Thoracic aorta (tissue), 2 donors: ENCODE results near the gene IL1RN. TPM values are rescaled to one million over a fixed set of nuclear protein-coding genes. Genes with fewer than 3 reads are reported as not detected.

Experiments
- ATAC-seq: fragments of 150-250 bp; one replicate; pipeline ENCODE4 v1.8.0; 2017; ENCODE audit warnings: low read depth; ENCODE audit not compliant: insufficient number of reproducible peaks, low FRiP score
- DNase-seq: peaks from one replicate; pipeline ENCODE4 v3.0.0-alpha.2; 2020; ENCODE audit warnings: low spot score
- H3K27ac ChIP-seq, 2 donors: fragments of 200-600 bp; sonication (generic); 1 replicate in 1 of 2; 2 replicates in 1 of 2; pipeline ENCODE4 v1.5.1; 2016; ENCODE audit warnings: mild to moderate bottlenecking in 2 of 2, moderate library complexity in 2 of 2
- H3K27me3 ChIP-seq: fragments of 200-600 bp; sonication (generic); replicated peaks from 2 replicates; pipeline ENCODE4 v1.6.0; 2016; ENCODE audit warnings: mild to moderate bottlenecking; ENCODE audit not compliant: insufficient read depth
- H3K36me3 ChIP-seq: fragments of 200-600 bp; sonication (generic); one replicate; pipeline ENCODE4 v1.5.1; 2016
- H3K4me1 ChIP-seq, 2 donors: fragments of 200-600 bp; sonication (generic); 1 replicate in 1 of 2; 2 replicates in 1 of 2; pipeline versions ENCODE4 v1.5.1 to v1.6.0; 2016; ENCODE audit warnings: low read depth in 2 of 2, mild to moderate bottlenecking in 1 of 2; ENCODE audit not compliant: control insufficient read depth in 1 of 2
- H3K4me3 ChIP-seq: fragments of 200-600 bp; sonication (generic); 2 replicates; pipeline ENCODE4 v1.5.1; 2016; ENCODE audit warnings: mild to moderate bottlenecking
- H3K9me3 ChIP-seq: fragments of 200-600 bp; sonication (generic); 2 replicates; pipeline ENCODE4 v1.5.1; 2016
- CTCF ChIP-seq: fragments of 200-600 bp; sonication (generic); IDR thresholded peaks from one replicate; pipeline ENCODE4 v1.5.1; 2019; ENCODE audit warnings: antibody characterized with exemption
- total RNA-seq, 2 donors: library from RNA; depleted of rRNA; stranded (reverse); fragments of >200 nt; gene quantifications; one replicate each; pipeline versions ENCODE4 v1.1.0 to v1.2.3, GENCODE V29; 2016

Gene IL1RN
- total RNA-seq, 2 donors from 2014 or later: 1.6 to 8.6 TPM

- ATAC-seq (no peak), DNase-seq (no peak)
- Histone ChIP-seq H3K9me3 (no peaks in the 10 kb centered on the region), H3K36me3 (no peaks in the 10 kb centered on the region), H3K4me3 (no peak overlapping the region), H3K27me3 (no peaks in the 10 kb centered on the region), H3K4me1 (no peaks in the 10 kb centered on the region), H3K27ac (no peak overlapping the region)
- TF ChIP-seq CTCF: no peak
Measured at GRCh38 chr2:113105047-113105785, 22.2 kb upstream of the IL1RN start.

GRCh38 chr2:113111121-113111520 lies 16.3 kb upstream of the IL1RN start:
- H3K9me3 ChIP-seq: no peaks in the 10 kb centered on the region
- H3K4me3 ChIP-seq: no peak overlapping the region
- no peaks in the 10 kb centered on the region for H3K36me3 ChIP-seq
- H3K27ac ChIP-seq: no peak overlapping the region
- no peaks in the 10 kb centered on the region for H3K27me3 ChIP-seq
- no peak for ATAC-seq
- DNase-seq: no peak
- no peak for TF ChIP-seq CTCF
- H3K4me1 ChIP-seq: no peaks in the 10 kb centered on the region

GRCh38 chr2:113111823-113112287 lies 15.5 kb upstream of the IL1RN start:
- no peak overlapping the region for H3K4me3 ChIP-seq
- H3K27me3 ChIP-seq: no peaks in the 10 kb centered on the region
- no peak for TF ChIP-seq CTCF
- no peaks in the 10 kb centered on the region for H3K36me3 ChIP-seq
- ATAC-seq: no peak
- no peak overlapping the region for H3K27ac ChIP-seq
- no peak for DNase-seq
- H3K4me1 ChIP-seq: no peaks in the 10 kb centered on the region
- no peaks in the 10 kb centered on the region for H3K9me3 ChIP-seq

GRCh38 chr2:113112441-113112840 lies 15.0 kb upstream of the IL1RN start:
- no peak for TF ChIP-seq CTCF

GRCh38 chr2:113112871-113113270 lies 14.5 kb upstream of the IL1RN start:
- Histone ChIP-seq H3K27me3 (no peaks in the 10 kb centered on the region), H3K27ac (no peak overlapping the region), H3K4me1 (no peaks in the 10 kb centered on the region), H3K9me3 (no peaks in the 10 kb centered on the region), H3K36me3 (no peaks in the 10 kb centered on the region), H3K4me3 (no peak overlapping the region)
- TF ChIP-seq CTCF: no peak
- ATAC-seq (no peak), DNase-seq (no peak)

More at GRCh38 chr2:113112441-113112840, 15.0 kb upstream of the IL1RN start:
- Histone ChIP-seq H3K4me3 (no peak overlapping the region), H3K9me3 (no peaks in the 10 kb centered on the region), H3K4me1 (no peaks in the 10 kb centered on the region), H3K36me3 (no peaks in the 10 kb centered on the region), H3K27me3 (no peaks in the 10 kb centered on the region), H3K27ac (no peak overlapping the region)
- no peak for ATAC-seq
- DNase-seq: no peak
